NCI-H2107 treated with DMSO at 0.1 percent for 48 hours (cell line): ENCODE results near the gene PODXL2.
"Not testable (repeated sequence)": the region's sequence is repeated elsewhere in the genome, so short reads cannot be mapped to it uniquely, and the experiment has no call there.

Experiments
- DNase-seq: peaks from one replicate; lab custom pipeline; 2025; ENCODE audit not compliant: unreplicated experiment; lab: John Stamatoyannopoulos, UW

The PODXL2 gene

GRCh38 chr3:127654993-127655392, 26.0 kb downstream of the PODXL2 start:
- not testable (repeated sequence) for DNase-seq

- DNase-seq, result no peak
Measured at GRCh38 chr3:127655641-127656040, 26.7 kb downstream of the PODXL2 start.

- DNase-seq, result no peak
Measured at GRCh38 chr3:127656906-127657305, 27.9 kb downstream of the PODXL2 start.

GRCh38 chr3:127658234-127658633, 29.2 kb downstream of the PODXL2 start:
- no peak for DNase-seq

GRCh38 chr3:127660621-127661251, 31.8 kb downstream of the PODXL2 start:
- DNase-seq, result no peak

GRCh38 chr3:127661600-127661999, 32.6 kb downstream of the PODXL2 start:
- no peak for DNase-seq

GRCh38 chr3:127662001-127662469, 33.0 kb downstream of the PODXL2 start:
- no peak for DNase-seq

- no peak for DNase-seq
Measured at GRCh38 chr3:127663151-127663550, 34.2 kb downstream of the PODXL2 start.

GRCh38 chr3:127665165-127665564, 36.2 kb downstream of the PODXL2 start:
- no peak for DNase-seq

- no peak for DNase-seq
Measured at GRCh38 chr3:127665586-127665985, 36.6 kb downstream of the PODXL2 start.

GRCh38 chr3:127666676-127667075, 37.7 kb downstream of the PODXL2 start:
- no peak for DNase-seq

GRCh38 chr3:127667119-127667681, 38.2 kb downstream of the PODXL2 start:
- no peak for DNase-seq

GRCh38 chr3:127668906-127669305, 39.9 kb downstream of the PODXL2 start:
- DNase-seq, result no peak

GRCh38 chr3:127669541-127670228, 40.7 kb downstream of the PODXL2 start:
- no peak for DNase-seq

- no peak for DNase-seq
Measured at GRCh38 chr3:127670229-127670559, 41.2 kb downstream of the PODXL2 start.

- no peak for DNase-seq
Measured at GRCh38 chr3:127670761-127671522, 42.0 kb downstream of the PODXL2 start.

GRCh38 chr3:127671523-127672428, 42.8 kb downstream of the PODXL2 start:
- DNase-seq, result no peak

GRCh38 chr3:127672429-127673190, 43.6 kb downstream of the PODXL2 start, which contains the start of gene ABTB1:
Gene ABTB1, plus strand, starts transcription at chr3:127672952. Its CDS starts 74 bp downstream, at chr3:127673026.
- DNase-seq, result peak; percentile 33

- DNase-seq, result peak; percentile 11
Measured at GRCh38 chr3:127673191-127674100, 44.5 kb downstream of the PODXL2 start.
